ENCODE results near the gene LGR6.

The LGR6 gene

DNA sequence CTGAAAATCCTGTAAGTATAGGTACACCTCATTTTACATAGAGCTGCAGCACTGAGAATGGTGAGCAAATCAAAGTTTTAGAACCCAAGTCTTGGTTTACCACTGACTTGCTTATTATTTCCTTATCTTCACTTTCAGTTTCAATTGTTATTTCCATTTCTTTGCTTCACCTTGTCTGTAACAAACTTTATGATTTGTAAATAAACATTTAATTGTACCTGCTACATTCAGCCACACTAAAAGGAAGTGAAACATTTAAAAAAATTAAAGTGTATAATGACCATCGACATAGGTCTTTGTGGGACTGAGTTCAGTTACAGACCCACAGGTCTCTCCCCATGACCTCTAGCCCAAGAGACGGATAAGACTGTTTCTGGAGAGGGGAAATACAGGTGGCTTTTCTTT is 34.4 kb downstream of the LGR6 start:
- CTCF ChIA-PET: no interaction called here
- POLR2A ChIA-PET: no interaction called here
- H3K4me1 ChIP-seq (ENCODE audit: control insufficient read depth, insufficient read depth, low read length): no peaks in the 10 kb centered on the region; the same call in 1 of the 2 replicates

DNA sequence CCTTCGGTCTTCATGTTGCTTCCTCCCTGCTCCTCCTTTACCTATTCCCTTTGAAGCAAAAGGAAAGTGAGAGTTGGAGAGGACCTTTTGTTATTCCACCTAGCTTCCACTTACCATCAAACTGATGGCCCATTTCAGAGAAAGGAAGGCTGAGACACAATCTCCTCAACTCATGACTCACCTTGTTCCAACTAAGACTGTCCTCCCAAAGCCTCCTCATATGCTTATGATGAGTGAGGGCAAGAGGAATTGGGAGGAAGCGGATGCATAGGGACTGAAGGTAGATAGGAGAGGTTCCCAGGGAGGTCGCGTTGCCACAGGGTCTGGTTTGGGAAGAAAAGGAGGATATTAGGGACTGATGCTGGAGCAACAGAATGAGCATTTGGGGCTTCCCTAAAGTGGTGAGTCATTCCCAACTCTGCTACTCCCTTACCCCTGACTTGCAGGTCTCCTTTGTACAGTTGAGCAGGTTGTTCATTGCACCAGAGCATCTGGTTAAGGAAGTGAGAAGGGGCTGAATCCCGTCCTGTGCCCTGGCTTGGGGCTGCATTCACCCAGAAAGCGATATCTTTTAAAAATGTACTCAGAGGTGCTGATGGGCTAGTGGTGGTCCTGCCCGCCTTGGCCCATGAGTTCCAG is 35.0 kb downstream of the LGR6 start:
- H3K9me3 ChIP-seq (ENCODE audit: control insufficient read depth, insufficient read depth, low read depth, low read length): no peaks in the 10 kb centered on the region
- H3K36me3 ChIP-seq (ENCODE audit: control insufficient read depth in 2 of 2, insufficient read depth in 1 of 2, low read length in 2 of 2): no peaks in the 10 kb centered on the region
- ChIA-PET CTCF (no interaction called here), POLR2A (no interaction called here)
- H3K4me1 ChIP-seq (ENCODE audit: control insufficient read depth, insufficient read depth, low read length): no peaks in the 10 kb centered on the region
- H3K27ac ChIP-seq (ENCODE audit: extremely low read depth, low read depth, low read length): no peak overlapping the region
- no peak overlapping the region for H3K4me3 ChIP-seq (ENCODE audit: low read depth, low read length)
- TF ChIP-seq, protein P1, sequence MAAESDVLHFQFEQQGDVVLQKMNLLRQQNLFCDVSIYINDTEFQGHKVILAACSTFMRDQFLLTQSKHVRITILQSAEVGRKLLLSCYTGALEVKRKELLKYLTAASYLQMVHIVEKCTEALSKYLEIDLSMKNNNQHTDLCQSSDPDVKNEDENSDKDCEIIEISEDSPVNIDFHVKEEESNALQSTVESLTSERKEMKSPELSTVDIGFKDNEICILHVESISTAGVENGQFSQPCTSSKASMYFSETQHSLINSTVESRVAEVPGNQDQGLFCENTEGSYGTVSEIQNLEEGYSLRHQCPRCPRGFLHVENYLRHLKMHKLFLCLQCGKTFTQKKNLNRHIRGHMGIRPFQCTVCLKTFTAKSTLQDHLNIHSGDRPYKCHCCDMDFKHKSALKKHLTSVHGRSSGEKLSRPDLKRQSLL (tag by site-specific recombination; IDR thresholded peaks at IDR 0.05): no peak
- TF ChIP-seq ZNF184 (tag by site-specific recombination; IDR thresholded peaks at IDR 0.05): no peak
- no peak for TF ChIP-seq WT1 (tag by site-specific recombination; IDR thresholded peaks at IDR 0.05)
- TF ChIP-seq OSR2 (tag by site-specific recombination; IDR thresholded peaks at IDR 0.05): no peak
- TF ChIP-seq, protein P2, sequence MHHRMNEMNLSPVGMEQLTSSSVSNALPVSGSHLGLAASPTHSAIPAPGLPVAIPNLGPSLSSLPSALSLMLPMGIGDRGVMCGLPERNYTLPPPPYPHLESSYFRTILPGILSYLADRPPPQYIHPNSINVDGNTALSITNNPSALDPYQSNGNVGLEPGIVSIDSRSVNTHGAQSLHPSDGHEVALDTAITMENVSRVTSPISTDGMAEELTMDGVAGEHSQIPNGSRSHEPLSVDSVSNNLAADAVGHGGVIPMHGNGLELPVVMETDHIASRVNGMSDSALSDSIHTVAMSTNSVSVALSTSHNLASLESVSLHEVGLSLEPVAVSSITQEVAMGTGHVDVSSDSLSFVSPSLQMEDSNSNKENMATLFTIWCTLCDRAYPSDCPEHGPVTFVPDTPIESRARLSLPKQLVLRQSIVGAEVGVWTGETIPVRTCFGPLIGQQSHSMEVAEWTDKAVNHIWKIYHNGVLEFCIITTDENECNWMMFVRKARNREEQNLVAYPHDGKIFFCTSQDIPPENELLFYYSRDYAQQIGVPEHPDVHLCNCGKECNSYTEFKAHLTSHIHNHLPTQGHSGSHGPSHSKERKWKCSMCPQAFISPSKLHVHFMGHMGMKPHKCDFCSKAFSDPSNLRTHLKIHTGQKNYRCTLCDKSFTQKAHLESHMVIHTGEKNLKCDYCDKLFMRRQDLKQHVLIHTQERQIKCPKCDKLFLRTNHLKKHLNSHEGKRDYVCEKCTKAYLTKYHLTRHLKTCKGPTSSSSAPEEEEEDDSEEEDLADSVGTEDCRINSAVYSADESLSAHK (tag by site-specific recombination; IDR thresholded peaks at IDR 0.05): no peak
- 0 out of 2 replicates have a peak, but pooled peaks have one; percentile 37 for TF ChIP-seq ZBTB48 (tag by site-specific recombination; IDR thresholded peaks at IDR 0.05)
- TF ChIP-seq OVOL3 (tag by site-specific recombination; IDR thresholded peaks at IDR 0.05): no peak

More for the DNA sequence above, 34.4 kb downstream of the LGR6 start:
- H3K27ac ChIP-seq (ENCODE audit: extremely low read depth, low read depth, low read length): no peak overlapping the region
- H3K36me3 ChIP-seq (ENCODE audit: control insufficient read depth in 2 of 2, insufficient read depth in 1 of 2, low read length in 2 of 2): no peaks in the 10 kb centered on the region
- H3K9me3 ChIP-seq (ENCODE audit: control insufficient read depth, insufficient read depth, low read depth, low read length): no peaks in the 10 kb centered on the region
- TF ChIP-seq ZNF416 (tag by site-specific recombination; IDR thresholded peaks at IDR 0.05) (no peak), REPIN1 (tag by site-specific recombination; IDR thresholded peaks at IDR 0.05; ENCODE audit: low read depth) (no peak), ZNF529 (tag by site-specific recombination; IDR thresholded peaks at IDR 0.05; ENCODE audit: insufficient replicate concordance) (no peak), ZNF473 (tag by site-specific recombination; IDR thresholded peaks at IDR 0.05) (no peak), ZNF274 (IDR thresholded peaks at IDR 0.05; ENCODE audit: low read length) (no peak), ZNF274 (tag by site-specific recombination; IDR thresholded peaks at IDR 0.05; ENCODE audit: borderline replicate concordance) (no peak), ZNF112 (tag by site-specific recombination; IDR thresholded peaks at IDR 0.05) (no peak), ZNF184 (tag by site-specific recombination; IDR thresholded peaks at IDR 0.05) (no peak), SETDB1 (IDR thresholded peaks at IDR 0.05; ENCODE audit: insufficient read length, low read length) (no peak), ZNF548 (tag by site-specific recombination; IDR thresholded peaks at IDR 0.05) (no peak), ZNF510 (tag by site-specific recombination; IDR thresholded peaks at IDR 0.05; ENCODE audit: insufficient replicate concordance) (no peak), SCRT1 (tag by site-specific recombination; IDR thresholded peaks at IDR 0.05; ENCODE audit: borderline replicate concordance) (no peak), GFI1B (tag by site-specific recombination; IDR thresholded peaks at IDR 0.05) (no peak), SCRT2 (tag by site-specific recombination; IDR thresholded peaks at IDR 0.05) (no peak)
- TF ChIP-seq, protein P3, sequence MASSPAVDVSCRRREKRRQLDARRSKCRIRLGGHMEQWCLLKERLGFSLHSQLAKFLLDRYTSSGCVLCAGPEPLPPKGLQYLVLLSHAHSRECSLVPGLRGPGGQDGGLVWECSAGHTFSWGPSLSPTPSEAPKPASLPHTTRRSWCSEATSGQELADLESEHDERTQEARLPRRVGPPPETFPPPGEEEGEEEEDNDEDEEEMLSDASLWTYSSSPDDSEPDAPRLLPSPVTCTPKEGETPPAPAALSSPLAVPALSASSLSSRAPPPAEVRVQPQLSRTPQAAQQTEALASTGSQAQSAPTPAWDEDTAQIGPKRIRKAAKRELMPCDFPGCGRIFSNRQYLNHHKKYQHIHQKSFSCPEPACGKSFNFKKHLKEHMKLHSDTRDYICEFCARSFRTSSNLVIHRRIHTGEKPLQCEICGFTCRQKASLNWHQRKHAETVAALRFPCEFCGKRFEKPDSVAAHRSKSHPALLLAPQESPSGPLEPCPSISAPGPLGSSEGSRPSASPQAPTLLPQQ (tag by site-specific recombination; IDR thresholded peaks at IDR 0.05): no peak
- TF ChIP-seq, protein P1 (tag by site-specific recombination; IDR thresholded peaks at IDR 0.05): no peak
- TF ChIP-seq, protein P2 (tag by site-specific recombination; IDR thresholded peaks at IDR 0.05): no peak
- no peak overlapping the region for H3K4me3 ChIP-seq (ENCODE audit: low read depth, low read length)
